ENCODE measurements around the gene NFIX.
A peak's percentile ranks its signal among the peaks of the same experiment; 100 is the strongest.

The NFIX gene

DNA sequence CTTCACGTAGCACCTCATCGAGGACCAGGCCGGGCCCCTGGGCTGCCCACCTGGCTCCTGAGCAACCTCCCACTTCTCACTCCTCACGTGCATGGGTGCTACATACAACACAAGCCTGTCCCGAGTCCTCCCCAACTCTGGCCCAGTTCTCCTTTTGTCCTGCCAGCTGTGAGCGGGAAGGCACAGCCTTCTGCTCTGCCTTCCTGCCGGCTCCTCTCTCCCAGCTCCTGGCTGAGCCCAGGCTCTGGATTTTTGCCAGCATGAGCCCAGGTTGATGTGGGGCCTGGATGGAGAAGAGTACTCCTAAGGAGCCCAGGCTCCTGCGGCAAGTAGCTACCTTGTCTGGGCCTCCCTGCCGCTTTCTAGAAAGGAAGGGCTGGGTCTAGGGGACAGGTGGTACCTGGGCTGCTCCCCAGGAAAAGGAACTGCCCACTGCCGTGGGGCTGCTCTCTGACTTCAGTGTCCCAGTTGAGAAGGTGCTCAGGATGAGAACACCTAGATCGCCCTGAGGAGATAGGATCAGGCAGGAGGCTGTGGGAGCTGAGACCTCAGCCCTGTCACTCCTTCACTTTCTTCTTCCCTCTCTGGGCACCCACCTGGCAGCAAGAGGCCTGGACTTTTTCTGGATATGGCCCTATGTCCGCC is 83.7 kb downstream of the NFIX start:
- FAIRE-seq: no peak

DNA sequence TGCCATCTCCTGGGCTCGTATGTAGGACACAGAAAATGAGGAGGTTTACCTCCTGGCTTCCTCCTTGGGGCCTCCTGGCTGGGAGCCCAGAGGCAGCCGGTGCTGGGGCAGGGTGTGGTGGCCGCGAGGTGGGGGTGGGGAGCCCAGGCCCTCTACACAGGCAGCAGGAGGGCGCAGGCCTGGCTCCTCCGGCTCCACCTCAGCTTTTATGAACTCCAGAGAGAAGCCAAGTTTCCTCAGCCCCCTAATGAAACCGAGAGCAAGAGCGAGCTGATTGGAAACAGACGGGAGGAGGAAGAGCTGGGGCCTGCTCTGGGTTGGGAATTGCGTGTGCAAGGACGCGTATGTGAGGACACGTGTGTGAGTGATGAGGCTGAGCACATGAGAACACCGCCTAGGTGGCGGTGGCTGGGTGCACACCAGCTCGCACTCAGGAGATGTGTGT is 84.3 kb downstream of the NFIX start:
- FAIRE-seq: no peak

DNA sequence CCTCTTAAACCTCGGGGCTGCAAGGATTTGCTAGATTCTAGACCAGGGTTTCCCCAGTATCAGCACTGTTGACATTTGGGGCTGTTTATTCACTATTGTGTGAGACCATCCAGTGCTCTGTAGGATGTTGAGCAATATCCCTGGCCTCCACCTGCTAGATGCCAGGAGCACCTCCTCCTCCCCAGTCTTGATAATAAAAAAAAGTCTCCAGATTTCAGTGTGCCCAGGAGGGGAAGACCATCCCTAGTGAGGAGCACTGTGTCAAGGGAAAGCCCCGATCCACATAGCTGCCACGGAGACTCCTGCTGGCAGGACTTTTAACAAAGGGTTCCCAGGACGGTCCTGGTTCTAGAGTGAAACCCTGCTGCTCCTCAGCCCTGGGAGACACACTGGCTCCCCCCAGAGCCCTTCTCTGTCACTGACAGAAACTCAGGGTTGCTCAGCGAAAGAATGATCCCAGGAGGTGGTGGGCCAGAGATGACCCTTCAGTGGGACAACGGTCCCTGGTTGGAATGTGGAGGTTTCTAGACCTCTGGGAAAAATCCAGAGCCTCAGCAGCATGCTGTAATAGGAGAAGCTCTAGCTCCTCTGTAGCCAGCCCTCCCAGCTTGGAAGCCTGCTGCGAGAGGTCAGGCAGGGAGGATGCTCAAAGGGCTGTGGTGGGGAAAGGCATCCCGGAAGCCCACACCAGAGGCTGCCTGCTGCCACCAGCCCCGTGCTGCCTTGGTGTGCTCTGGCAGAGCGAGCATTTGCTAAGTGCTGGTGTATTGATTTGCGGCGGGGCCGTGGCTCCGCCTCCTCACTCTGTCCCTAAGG is 87.1 kb downstream of the NFIX start:
- no peak for FAIRE-seq

DNA sequence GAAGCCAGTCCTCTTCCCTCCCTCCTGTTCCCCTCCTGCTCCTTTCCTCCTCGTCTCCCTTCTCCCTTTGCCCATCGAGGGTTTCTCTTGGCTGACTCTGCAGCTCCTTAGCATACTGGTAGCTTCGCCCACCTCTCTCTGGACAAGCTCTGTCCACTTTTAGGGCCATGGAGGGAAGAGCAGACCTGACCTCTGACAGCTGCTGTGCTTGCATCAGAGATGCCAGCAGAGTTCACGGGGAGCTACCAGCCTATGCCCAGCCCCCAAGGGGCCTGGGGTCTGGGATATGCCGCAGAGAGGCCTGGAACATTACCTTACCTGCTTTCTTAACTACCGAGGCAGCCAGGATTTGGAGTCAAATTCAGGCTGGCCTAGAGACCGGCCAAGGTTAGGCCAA is 87.7 kb downstream of the NFIX start:
- no peak for FAIRE-seq

DNA sequence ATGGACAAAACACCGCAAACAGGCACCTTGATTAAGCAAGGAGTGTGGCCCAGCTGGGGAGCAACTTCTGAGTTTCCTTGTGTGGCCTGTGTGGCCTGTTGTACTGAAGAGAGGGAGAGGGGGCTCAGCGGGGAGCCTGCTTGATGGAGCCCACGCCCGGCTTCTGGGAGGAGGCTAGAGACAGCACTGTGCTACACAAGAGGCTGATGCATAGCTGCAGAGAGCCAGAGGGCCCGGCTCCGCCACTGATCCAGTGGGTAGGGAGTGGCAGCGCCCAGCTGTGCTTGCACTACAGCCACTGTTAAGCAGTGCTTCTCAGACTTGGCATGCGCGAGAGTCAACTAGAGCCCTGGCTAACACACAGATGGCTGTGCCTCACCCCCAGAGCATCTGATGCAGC is 88.4 kb downstream of the NFIX start:
- FAIRE-seq: no peak

DNA sequence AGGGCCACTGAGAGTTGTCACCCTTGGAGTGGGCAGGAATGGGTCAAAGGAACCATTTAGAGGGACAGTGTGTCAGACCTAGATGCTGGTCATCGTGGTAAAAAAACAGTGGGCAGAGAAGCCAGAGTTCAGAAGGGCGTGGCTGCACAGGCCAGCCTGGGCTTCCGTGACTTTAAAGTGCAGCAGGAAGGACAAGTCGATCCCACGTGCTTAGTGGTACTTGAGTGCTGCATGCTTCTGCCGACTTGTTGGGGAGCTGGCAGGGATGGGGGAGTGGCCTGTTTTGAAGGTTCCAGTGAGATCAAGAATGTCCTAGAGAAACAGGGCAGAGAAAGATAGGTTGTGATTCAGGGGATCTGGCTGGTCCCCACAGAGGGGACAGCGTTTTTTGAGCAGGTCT is 90.4 kb downstream of the NFIX start:
- FAIRE-seq: no peak

DNA sequence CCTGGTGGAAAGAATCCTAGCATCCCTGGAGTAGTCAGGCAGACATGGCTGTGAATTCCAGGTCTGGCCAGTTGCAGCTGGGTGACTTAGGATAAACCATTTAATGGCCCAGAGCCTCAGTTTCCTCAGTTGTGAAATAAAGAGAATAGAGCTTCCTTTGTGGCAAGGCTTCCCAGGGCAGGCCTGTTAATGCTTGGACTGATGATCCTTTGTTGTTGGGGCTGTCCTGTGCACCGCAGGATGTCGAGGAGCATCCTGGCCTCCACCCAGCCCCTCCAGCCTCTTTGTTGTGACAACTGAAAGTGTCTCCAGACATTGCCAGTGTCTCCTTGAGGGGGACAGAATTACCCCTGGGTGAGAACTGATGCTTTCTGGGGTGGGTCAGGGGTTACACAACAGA is 91.1 kb downstream of the NFIX start:
- no peak for FAIRE-seq

DNA sequence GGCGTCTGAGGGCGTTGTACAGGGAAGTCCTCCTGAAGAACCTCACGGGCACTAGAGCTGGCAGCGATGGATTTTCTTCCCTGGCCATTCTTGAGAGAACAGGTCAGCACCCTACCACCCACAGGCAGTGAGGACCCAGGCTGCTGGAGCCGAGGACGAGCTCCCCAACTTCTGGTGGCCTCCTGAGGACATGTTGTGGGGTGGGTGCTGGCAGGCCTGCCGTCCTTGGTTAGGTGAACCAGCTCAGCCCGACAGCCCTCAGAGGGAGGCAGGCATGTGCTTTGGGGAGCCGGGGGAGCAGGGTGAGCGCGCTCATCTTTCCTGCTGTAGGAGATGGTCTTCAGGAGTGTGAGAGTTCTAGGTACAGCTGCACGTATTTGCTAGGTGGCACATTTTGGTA is 92.0 kb downstream of the NFIX start:
- no peak for FAIRE-seq

DNA sequence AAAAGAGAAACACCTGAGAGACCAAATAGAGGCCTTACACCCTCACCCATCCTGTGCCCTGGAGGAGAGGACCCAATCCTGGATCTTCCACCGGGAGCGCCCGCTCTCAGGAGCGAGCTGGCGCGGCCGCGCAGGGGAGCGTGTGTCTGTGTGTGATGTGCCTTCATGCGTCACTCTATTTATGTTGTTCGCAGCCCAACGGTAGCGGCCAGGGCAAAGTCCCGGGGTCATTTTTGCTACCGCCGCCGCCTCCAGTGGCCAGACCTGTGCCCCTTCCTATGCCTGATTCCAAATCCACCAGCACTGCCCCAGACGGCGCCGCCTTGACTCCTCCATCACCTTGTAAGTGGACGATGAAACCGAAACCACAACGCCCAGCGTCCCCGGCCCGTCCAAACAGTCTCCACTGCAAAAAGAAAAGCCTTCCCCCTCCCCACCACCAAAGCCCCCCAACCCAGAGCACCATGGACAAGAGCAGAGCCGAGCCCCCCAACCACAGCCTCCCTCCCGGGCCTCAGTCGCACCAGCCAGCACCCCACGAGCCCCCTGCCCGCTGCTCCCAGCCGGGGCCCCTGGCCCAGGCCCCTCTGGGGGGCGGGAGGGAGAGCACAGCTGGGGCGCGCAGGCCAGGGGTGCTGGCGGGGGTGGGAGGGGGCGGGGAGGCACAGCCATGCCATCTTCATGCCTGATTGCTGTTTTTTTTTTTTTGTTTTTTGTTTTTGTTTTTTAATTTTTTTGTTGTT is 92.7 kb downstream of the NFIX start:
- no peak for FAIRE-seq

DNA sequence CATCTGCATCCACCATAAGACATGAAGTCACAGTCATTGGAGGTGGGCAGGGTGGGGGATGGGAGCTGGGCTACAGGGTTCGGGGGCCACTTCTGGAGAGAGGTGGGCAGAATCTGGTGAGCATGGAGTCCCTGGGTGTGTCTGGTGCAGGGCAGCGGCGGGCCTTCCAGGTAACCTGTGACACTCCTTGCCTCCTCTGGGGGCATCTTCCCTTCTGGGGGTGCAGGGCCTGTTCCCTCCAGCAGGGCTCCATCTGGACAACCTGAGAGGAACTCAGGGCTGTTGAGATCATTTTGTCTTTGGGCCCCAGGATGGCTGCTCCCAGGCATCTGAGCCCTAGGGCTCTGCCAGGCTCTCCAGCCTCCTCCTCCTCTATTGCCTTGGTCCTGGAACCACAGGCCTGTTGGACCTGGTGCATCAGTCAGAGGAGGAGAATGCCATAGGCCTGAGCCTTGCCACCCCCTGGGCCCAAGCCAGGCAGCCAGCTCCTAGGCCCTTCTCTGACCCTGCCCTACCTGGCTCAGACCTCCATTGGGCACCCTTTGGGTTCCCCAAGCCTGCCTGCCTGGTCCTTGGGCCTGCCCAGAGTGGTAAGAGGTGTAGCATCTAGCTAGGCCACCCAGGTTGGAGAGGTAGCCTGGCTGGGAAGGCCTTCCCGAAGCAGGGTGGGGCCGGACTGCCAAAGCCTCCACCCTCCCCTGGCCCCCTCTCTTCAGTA is 94.0 kb downstream of the NFIX start:
- no peak for FAIRE-seq

DNA sequence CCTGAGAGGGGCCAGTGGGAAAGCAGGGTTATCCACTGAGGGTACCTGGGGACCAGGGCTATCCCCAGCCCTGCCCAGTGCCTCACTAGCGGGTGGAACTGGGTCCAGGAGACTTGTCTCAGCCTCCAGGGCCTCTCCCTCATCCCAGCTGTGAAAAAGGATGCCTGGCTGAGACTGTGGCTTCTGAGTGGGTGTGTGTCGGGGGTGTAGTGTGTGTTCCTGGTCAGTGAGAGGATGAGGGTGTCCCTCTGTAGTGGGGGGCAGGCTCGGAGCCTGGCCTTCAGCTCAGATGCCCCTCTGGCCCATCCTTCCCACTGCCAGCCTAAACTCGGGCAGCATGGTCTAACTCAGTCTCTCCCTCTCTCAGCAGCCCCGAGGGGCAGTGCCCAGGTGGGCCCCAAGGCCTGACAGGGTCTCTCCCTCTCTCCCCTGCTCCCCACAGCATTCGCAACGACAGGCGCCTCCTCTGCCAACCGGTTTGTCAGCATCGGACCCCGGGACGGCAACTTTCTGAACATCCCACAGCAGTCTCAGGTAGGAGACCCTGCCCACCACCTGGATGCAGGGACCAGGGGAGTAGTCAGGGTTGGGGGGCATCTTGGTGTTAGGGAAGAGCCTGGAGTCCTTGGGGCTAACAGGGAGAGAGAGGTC is 94.7 kb downstream of the NFIX start:
- FAIRE-seq: no peak

DNA sequence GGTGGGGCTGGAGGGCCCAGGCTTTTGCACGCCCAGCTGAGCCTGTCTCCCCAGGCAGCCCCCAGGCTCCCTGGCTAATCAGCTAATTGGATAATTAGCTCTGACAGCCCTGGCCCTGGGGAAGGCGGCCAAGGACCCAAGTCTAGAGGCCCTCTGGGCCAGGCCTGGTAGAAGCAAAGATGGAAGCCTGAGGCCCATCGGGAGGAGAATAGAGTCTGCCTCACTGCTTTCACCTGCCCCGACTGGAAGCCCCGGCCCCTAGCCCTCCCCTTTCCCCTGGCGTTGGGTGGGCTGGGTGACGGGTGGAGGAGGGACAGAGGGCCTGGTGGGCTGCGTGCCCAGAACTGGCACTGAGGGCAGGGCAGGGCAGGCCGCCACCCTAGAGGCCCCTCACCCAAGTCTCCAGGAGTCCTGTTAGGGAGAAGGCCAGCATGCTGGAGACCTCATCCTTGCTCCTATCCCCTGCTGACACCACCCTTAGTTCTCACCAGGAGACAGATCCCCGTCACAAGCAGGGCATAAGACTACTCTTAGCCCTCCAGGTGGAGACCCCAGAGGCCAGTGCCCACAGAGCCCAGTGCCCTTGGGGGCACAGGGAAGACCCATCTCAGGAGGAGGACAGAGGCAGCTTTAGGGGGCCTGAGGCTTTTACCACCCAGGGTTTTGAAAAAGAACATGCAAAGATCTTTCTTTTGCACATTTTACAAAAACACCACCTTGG is 95.4 kb downstream of the NFIX start:
- no peak for FAIRE-seq

DNA sequence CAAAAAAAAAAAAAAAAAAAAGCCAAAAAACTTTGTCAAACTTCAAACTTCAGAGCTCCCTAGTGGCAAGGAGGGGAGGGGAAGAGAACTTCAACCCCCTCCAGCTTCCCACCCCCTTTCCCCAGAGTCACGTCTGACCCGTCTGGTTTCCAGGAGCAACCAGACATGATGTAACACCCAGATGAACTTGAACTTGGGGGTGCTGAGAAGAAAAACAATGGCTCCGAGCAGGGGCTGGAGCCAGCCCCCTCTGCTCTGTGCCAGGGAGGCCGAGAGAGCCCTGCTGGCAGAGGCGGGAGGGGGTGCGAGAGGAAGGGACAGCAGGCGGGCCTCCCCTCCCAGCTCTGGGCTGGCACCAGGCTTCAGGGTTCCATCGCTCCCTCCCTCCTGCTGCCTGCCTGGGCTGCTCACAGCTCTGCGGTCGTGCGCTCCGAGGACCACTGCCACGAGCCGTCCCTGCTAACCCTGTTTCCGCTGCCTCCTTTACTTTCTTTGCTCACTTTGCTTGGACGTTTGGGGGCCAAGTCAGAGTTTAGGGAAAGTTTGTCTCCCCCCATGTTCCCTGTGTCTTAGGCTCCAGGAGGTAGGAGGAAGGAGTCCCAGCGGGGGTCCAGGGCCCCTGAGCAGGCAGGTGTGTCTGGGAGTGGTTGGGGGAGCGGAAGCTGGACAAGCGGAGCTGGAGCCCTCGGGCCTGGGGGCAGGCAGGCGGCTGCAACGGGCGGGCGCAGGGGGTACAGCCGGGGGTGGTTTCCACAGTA is 96.3 kb downstream of the NFIX start:
- FAIRE-seq: no peak

DNA sequence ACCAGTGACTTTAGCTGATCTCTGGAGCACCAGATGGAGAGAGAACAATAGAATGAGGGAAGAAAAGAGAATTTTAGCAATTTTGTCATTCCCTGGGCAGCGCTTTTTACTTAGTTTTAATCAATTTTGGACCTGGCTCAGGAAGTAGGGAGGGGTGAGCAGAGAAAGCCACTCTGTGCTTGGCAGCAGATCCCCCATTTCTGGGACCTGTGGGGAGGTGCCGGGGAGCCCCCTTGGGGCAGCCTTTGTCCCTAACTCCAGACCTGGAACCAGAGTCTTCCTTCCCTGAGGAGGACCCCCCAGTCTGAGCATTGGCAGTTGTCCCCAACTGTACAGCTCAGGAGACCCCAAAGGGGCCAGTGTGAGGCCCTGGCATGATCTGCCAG is 96.9 kb downstream of the NFIX start:
- FAIRE-seq: no peak

DNA sequence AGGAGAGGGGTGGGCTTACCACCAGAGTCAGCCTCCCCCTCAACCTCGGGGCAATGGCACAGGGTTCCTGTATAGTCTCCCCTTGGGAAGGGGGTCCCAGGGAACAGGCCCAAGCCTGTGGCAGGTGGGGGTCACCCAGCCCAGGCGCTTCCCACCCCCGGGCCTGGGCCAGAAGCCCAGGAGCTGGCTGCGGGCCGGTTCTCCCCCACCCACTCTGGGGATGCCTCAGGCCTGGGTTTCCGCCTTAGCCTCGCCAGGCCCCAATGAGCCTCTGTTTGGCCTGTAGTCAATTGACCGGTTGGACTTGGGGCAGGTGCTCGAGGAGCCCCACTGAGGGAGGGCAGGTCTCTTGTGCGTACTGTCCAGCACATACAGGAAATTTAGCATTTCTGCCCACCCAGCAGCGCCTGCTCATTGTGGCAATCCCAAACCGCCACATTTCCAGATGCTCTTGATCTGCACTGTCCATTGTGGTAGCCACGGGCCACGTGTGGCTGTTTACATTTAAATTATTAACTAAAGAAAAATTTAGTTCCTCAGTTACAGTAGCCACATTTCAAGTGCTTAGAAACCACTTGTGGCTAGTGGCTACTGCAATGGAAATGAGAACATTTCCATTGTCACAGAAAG is 97.4 kb downstream of the NFIX start:
- no peak for FAIRE-seq

DNA sequence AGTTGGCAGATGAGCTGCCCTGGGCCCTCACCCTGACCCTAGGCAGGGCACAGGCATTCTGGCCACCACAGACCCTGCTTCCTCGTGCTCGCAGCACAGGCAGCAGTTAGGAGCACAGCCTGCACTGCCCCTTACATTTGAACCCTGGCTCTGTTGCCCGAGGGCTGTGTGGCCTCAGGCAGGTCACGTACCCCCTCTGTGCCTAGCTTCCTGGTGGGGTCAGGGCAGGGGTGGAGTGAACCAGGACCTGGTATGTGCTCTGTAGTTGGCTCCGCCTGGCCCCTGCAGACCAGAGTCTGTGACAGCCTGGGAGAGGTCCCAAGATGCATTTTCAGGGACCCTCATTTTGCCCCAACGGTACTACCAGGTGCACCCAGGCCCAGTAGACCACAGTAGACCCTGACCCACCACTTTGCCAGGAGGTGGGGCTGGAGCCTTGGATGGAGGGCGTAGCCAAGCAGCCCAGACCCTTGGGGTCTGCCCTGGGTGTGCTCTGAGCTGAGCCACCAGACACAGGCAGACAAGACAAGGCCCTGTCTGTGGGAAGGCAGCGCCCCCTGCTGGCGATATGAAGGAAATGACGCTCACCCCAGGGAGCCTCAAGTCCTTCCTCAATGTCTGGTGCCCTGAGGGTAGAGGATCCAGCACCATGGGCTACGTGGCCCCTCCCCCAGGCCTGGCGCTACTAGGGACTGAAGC is 98.3 kb downstream of the NFIX start:
- FAIRE-seq: peak; percentile 67

DNA sequence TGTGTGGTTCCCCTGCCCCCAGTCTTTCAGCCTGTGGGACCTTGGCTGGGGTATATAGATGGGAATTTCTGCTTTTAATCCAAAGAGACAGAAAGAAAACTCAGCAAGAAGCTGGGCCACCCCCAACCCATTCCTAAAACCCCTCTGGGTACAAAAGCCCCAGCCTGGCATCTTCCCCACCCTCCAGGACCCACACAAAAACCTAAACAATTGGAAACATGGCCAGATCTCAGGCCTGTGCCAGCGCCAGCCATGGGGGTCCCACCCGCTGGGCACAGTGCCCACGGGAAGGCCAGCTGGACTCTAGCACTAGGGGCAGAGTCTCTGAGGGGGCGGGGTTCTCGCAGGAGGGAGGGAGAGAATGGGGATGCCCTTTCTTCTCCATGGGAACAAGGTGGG is 98.8 kb downstream of the NFIX start:
- no peak for FAIRE-seq

DNA sequence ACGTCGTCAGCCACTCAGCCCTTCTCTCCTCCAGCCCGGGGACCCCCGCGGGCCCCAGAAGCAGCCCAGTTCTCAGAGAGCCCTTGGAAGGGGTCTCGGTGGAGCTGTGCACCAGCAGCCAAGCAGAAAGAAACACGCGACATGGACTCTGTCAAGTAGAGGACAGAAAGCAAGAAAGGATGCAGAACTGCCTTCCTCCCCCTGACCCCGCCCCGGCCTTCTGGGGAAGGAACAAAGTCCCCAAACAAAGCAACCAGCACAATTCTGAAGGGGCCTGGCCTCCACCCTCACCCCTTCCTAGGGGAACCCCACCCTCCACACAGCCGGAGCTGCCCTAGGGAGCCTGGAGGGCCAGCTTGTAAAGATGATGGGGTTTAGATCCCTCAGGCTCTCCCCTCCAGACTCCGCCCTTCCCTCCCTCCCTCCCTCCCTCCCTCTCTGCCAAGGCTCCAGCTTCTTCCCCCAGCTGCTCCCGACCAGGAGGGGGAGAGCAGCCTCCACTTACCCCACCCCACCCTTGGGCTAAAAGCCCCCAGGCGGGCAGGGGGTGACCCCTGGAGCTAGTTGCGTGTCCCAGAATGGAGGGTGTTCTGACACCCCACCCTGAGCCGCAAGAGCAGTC is 99.6 kb downstream of the NFIX start:
- FAIRE-seq: no peak

DNA sequence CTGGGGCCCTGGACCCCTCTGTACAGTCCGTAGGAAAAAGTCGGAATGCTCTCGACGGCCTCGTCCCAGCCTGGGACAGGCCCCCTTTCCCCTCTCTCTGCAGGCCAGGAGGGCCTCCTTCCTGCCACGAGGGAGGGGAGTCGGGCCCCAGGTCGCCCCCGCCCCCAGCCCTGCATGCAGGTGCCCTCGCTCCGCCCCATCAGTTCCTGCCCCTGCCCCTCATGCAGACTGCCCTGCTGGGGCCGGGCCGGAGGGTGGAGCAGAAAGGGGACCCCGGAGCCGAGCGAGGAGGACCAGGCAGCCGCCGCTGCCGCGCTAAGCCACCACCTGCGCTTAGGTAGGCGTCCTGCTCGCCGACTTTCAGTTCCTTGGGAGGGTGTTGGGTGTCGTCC is 100.1 kb downstream of the NFIX start:
- FAIRE-seq: no peak

All from G401.6 (cell line).